HG03039 (cell line): ENCODE results near the gene CTSL.

Experiments
- ATAC-seq: cut with Tn5 transposase; IDR thresholded peaks from one replicate; pipeline ENCODE4 v1.9.1; 2021; ENCODE audit warnings: mild to moderate bottlenecking, moderate library complexity; ENCODE audit not compliant: unreplicated experiment

CTSL gene

GRCh38 chr9:87699835-87700234 is 26.1 kb upstream of the CTSL start:
- ATAC-seq: no peak

- ATAC-seq: no peak
Measured at GRCh38 chr9:87701491-87701890, 24.4 kb upstream of the CTSL start.

- no peak for ATAC-seq
Measured at GRCh38 chr9:87701931-87702421, 23.9 kb upstream of the CTSL start.

- no peak for ATAC-seq
Measured at GRCh38 chr9:87702921-87703320, 23.0 kb upstream of the CTSL start.

- ATAC-seq: no peak
Measured at GRCh38 chr9:87703636-87704276, 22.2 kb upstream of the CTSL start.

- no peak for ATAC-seq
Measured at GRCh38 chr9:87704342-87704741, 21.6 kb upstream of the CTSL start.

GRCh38 chr9:87706066-87706739 is 19.7 kb upstream of the CTSL start:
- ATAC-seq: no peak

- ATAC-seq: no peak
Measured at GRCh38 chr9:87707805-87708506, 18.0 kb upstream of the CTSL start.

GRCh38 chr9:87708546-87708945 is 17.4 kb upstream of the CTSL start:
- ATAC-seq: no peak

GRCh38 chr9:87708986-87709728 is 16.8 kb upstream of the CTSL start:
- no peak for ATAC-seq

GRCh38 chr9:87710443-87710842 is 15.5 kb upstream of the CTSL start:
- no peak for ATAC-seq

- no peak for ATAC-seq
Measured at GRCh38 chr9:87711857-87712800, 13.8 kb upstream of the CTSL start.

GRCh38 chr9:87712801-87713277 is 13.1 kb upstream of the CTSL start:
- ATAC-seq: no peak

GRCh38 chr9:87713278-87713987 is 12.5 kb upstream of the CTSL start:
- ATAC-seq: no peak

GRCh38 chr9:87713988-87714330 is 12.0 kb upstream of the CTSL start:
- no peak for ATAC-seq

GRCh38 chr9:87714819-87715218 is 11.1 kb upstream of the CTSL start:
- no peak for ATAC-seq

- ATAC-seq: no peak
Measured at GRCh38 chr9:87716141-87716540, 9.8 kb upstream of the CTSL start.

GRCh38 chr9:87717456-87717855 is 8.5 kb upstream of the CTSL start:
- no peak for ATAC-seq

- no peak for ATAC-seq
Measured at GRCh38 chr9:87718231-87718630, 7.7 kb upstream of the CTSL start.
